GM23248 (cell line): ENCODE data around the gene PTPRT.

Experiments
- EZH2 ChIP-seq: fragments of 200-600 bp; sonication (generic); IDR thresholded peaks from 2 replicates; pipeline ENCODE4 v1.6.1; 2018; ENCODE audit warnings: antibody characterized with exemption, mild to moderate bottlenecking; ENCODE audit not compliant: insufficient read depth, poor library complexity, severe bottlenecking
- EZH2phosphoT487 ChIP-seq: fragments of 200-600 bp; sonication (generic); IDR thresholded peaks from 2 replicates; pipeline ENCODE4 v1.6.1; 2018; ENCODE audit warnings: antibody characterized with exemption, moderate library complexity, mild to moderate bottlenecking, low read depth; ENCODE audit not compliant: insufficient read depth

GRCh38 chr20:42763015-42763414 is 426.7 kb downstream of the PTPRT start:
- TF ChIP-seq EZH2, result no peak
- TF ChIP-seq EZH2phosphoT487, result no peak
